HFFc6 (cell line): ENCODE data around the gene NELL2. TPM values are rescaled to one million over a fixed set of nuclear protein-coding genes. Genes with fewer than 3 reads are reported as not detected.
"Not testable (repeated sequence)": the region's sequence is repeated elsewhere in the genome, so short reads cannot be mapped to it uniquely, and the experiment has no call there.

Source experiments
- DNase-seq: peaks from one replicate; pipeline ENCODE4 v3.0.0-alpha.2; 2018
- H3K27ac Mint-ChIP-seq: 2 replicates; pipeline ENCODE4 v1.8.0; 2020; ENCODE audit warnings: mild to moderate bottlenecking, mixed read lengths
- H3K27me3 Mint-ChIP-seq: 2 replicates; pipeline ENCODE4 v1.8.0; 2021; ENCODE audit warnings: mild to moderate bottlenecking, moderate library complexity, mixed read lengths; ENCODE audit not compliant: insufficient read depth
- H3K36me3 Mint-ChIP-seq: 2 replicates; pipeline ENCODE4 v1.8.0; 2021; ENCODE audit warnings: low read depth, mixed read lengths
- H3K4me1 Mint-ChIP-seq: 2 replicates; pipeline ENCODE4 v1.8.0; 2020; ENCODE audit warnings: low read depth, mixed read lengths
- H3K4me3 Mint-ChIP-seq: 2 replicates; pipeline ENCODE4 v1.8.0; 2020; ENCODE audit warnings: mild to moderate bottlenecking, moderate library complexity, mixed read lengths
- H3K9me3 Mint-ChIP-seq: 2 replicates; pipeline ENCODE4 v1.8.0; 2020; ENCODE audit warnings: mild to moderate bottlenecking, mixed read lengths
- total RNA-seq, 6 experiments: library from RNA; stranded (reverse); fragmentation: NEBNext Ultra II Directional; extraction: Animal tissue kit (Norgen Biotek cat#: 25700); gene quantifications; 2 replicates in 1 of 6; 3 replicates in 5 of 6; pipeline ENCODE4 v1.2.3, GENCODE V29; 2021
- TF ChIP-seq, protein P1 (sequence below): fragments of 200-600 bp; sonication (generic); IDR thresholded peaks from 2 replicates; pipeline ENCODE4 v1.5.0; 2021; ENCODE audit warnings: antibody characterized with exemption, mild to moderate bottlenecking

The NELL2 gene
- total RNA-seq, 6 experiments from 2014 or later: not detected

- no peak overlapping the region for H3K4me3 Mint-ChIP-seq
- no peak overlapping the region for H3K27ac Mint-ChIP-seq
- TF ChIP-seq, protein P1, sequence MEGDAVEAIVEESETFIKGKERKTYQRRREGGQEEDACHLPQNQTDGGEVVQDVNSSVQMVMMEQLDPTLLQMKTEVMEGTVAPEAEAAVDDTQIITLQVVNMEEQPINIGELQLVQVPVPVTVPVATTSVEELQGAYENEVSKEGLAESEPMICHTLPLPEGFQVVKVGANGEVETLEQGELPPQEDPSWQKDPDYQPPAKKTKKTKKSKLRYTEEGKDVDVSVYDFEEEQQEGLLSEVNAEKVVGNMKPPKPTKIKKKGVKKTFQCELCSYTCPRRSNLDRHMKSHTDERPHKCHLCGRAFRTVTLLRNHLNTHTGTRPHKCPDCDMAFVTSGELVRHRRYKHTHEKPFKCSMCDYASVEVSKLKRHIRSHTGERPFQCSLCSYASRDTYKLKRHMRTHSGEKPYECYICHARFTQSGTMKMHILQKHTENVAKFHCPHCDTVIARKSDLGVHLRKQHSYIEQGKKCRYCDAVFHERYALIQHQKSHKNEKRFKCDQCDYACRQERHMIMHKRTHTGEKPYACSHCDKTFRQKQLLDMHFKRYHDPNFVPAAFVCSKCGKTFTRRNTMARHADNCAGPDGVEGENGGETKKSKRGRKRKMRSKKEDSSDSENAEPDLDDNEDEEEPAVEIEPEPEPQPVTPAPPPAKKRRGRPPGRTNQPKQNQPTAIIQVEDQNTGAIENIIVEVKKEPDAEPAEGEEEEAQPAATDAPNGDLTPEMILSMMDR: no peak
- DNase-seq: no peak
- no peaks in the 10 kb centered on the region for H3K36me3 Mint-ChIP-seq
- no peaks in the 10 kb centered on the region for H3K4me1 Mint-ChIP-seq
- no peaks in the 10 kb centered on the region; the same call in 1 of the 2 replicates for H3K27me3 Mint-ChIP-seq
- H3K9me3 Mint-ChIP-seq: peaks cover 10% of the 10 kb centered on the region; the same call in 1 of the 2 replicates
These were observed 38.9 kb downstream of the NELL2 start for GRCh38 chr12:44837114-44837755.

DNA sequence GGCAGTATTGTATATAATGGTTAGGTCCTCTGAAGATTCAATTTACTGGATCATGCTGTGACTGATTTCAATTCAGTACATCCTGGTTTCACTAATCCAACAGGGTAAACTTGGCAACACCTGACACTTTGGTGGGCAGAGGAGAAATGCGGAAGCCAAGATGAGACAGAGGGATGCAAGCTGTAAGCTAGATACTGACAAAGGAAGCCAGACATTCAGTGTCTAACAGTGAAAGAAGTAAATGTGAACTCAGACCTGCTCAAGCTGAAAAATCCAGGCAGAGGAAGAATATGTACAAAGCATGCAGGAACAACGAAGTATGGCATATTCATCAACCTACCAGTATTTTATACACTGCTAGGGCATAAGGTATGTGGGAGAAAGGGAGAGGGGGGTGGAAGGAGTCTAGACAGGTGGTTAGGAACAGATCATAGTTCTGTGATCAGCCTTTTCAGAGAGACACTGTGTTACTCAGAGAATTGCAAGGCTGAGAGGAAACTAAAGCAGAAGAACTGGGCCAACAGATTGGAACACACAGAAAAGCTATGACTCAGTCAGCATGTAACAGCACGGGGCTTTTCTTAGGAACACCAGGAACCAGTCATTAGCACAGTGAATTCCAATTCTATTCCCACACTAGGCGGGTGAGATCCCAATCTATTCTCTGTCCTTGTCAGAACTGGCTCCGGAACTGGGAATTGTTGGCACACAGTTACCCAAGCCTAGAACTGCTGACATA lies 40.3 kb downstream of the NELL2 start:
- Mint-ChIP-seq H3K36me3 (no peaks in the 10 kb centered on the region), H3K4me1 (no peaks in the 10 kb centered on the region), H3K27ac (no peak overlapping the region), H3K9me3 (peaks cover 18% of the 10 kb centered on the region), H3K4me3 (no peak overlapping the region), H3K27me3 (no peaks in the 10 kb centered on the region; the same call in 1 of the 2 replicates)
- TF ChIP-seq, protein P1: no peak
- no peak for DNase-seq

- H3K4me3 Mint-ChIP-seq, H3K4me1 Mint-ChIP-seq, H3K36me3 Mint-ChIP-seq, H3K27ac Mint-ChIP-seq, DNase-seq, H3K27me3 Mint-ChIP-seq: not testable (repeated sequence)
- H3K9me3 Mint-ChIP-seq: peaks cover 20% of the 10 kb centered on the region
These were observed 41.1 kb downstream of the NELL2 start for GRCh38 chr12:44834996-44835395.

DNA sequence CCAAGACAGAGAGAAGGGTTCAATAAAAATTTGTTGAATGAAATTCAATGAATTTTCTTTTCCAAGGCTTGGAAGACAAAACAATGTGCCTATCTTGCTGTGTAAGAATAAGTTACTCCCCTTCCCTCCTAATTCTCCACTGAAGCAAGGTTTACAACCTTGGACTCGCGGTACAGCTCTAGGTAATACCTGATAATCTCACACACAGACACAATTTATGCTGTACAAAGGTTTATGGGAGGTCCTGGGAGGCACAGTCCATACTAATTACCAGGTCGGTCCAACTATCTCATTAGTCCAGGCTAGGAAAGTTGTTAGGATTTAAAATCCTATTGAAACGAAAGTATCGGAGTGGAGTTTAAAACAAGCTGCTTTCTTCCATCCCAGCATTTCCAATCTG lies 42.6 kb downstream of the NELL2 start:
- DNase-seq: no peak
- TF ChIP-seq, protein P1: no peak
- Mint-ChIP-seq H3K36me3 (no peaks in the 10 kb centered on the region), H3K27me3 (no peaks in the 10 kb centered on the region), H3K27ac (no peak overlapping the region), H3K4me1 (no peaks in the 10 kb centered on the region), H3K4me3 (no peak overlapping the region), H3K9me3 (peaks cover 20% of the 10 kb centered on the region)

DNA sequence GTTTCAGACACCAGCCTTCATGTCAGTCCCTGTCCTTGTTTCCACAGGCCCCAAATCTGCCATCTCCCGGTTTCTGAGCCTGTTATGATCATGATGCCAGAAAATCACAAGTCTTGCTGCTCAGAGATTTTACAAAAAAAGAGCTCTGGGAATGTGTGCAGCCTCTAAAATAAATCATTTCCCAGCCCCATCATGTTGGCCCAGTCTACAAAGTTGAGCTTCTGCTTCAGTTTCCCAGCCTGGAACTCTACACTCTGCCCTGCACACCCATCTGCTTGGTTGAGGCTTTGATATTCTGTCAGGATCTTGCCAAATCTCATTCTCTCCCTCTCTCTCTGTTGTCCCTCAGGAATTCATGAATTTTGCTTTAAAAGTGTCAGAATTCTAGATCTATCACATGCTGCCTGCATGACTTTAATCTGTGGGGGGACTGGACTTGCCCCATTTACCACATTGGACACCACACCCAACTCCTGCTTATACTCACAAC lies 45.5 kb downstream of the NELL2 start:
- H3K36me3 Mint-ChIP-seq: no peaks in the 10 kb centered on the region
- no peaks in the 10 kb centered on the region for H3K4me1 Mint-ChIP-seq
- no peak overlapping the region for H3K27ac Mint-ChIP-seq
- no peak overlapping the region for H3K4me3 Mint-ChIP-seq
- TF ChIP-seq, protein P1: no peak
- DNase-seq: no peak
- no peaks in the 10 kb centered on the region for H3K27me3 Mint-ChIP-seq
- peaks cover 19% of the 10 kb centered on the region for H3K9me3 Mint-ChIP-seq

GRCh38 chr12:44829045-44829444 lies 47.1 kb downstream of the NELL2 start:
- TF ChIP-seq, protein P1: no peak
- H3K27me3 Mint-ChIP-seq: no peaks in the 10 kb centered on the region

More at GRCh38 chr12:44829045-44829444, 47.1 kb downstream of the NELL2 start:
- DNase-seq: no peak
- Mint-ChIP-seq H3K4me1 (no peaks in the 10 kb centered on the region), H3K4me3 (no peak overlapping the region), H3K27ac (no peak overlapping the region), H3K36me3 (no peaks in the 10 kb centered on the region), H3K9me3 (peaks cover 16% of the 10 kb centered on the region)
